Stimulated activated CD8-positive, alpha-beta memory T cell treated with anti-CD3 and anti-CD28 coated beads, Interleukin-15, amount 100 ng/mL, for 24 hours (primary cell): ENCODE data around the gene CT47A1.
"Not testable (repeated sequence)": the region's sequence is repeated elsewhere in the genome, so short reads cannot be mapped to it uniquely, and the experiment has no call there.

ENCODE experiments used
- DNase-seq: peaks from one replicate; pipeline ENCODE4 v3.0.0-alpha.2; 2020; ENCODE audit warnings: low read depth

Gene CT47A1

GRCh38 chrX:120985660-120986059 lies at the start of gene CT47A1:
CT47A1 (minus strand) TSS chrX:120985760; CDS start chrX:120985529, 231 bp downstream.
- not testable (repeated sequence) for DNase-seq

GRCh38 chrX:121032531-121032930 lies 47.0 kb upstream of the CT47A1 start:
- no peak for DNase-seq

- no peak for DNase-seq
Measured at GRCh38 chrX:121030083-121030482, 44.5 kb upstream of the CT47A1 start.

GRCh38 chrX:121028419-121028818 lies 42.9 kb upstream of the CT47A1 start:
- no peak for DNase-seq

- DNase-seq, result no peak
Measured at GRCh38 chrX:121014826-121015225, 29.3 kb upstream of the CT47A1 start.

GRCh38 chrX:121013897-121014455 lies 28.4 kb upstream of the CT47A1 start:
- no peak for DNase-seq

- DNase-seq, result no peak
Measured at GRCh38 chrX:121011254-121011653, 25.7 kb upstream of the CT47A1 start.

GRCh38 chrX:121010218-121010617 lies 24.7 kb upstream of the CT47A1 start:
- DNase-seq, result no peak

GRCh38 chrX:121009764-121010163 lies 24.2 kb upstream of the CT47A1 start:
- DNase-seq, result no peak

- no peak for DNase-seq
Measured at GRCh38 chrX:121008920-121009319, 23.4 kb upstream of the CT47A1 start.

- DNase-seq, result no peak
Measured at GRCh38 chrX:121000589-121000988, 15.0 kb upstream of the CT47A1 start.

GRCh38 chrX:120999413-120999812 lies 13.9 kb upstream of the CT47A1 start:
- no peak for DNase-seq

GRCh38 chrX:120956500-120956899 lies 29.1 kb downstream of the CT47A1 start, which contains the start of gene CT47A7:
CT47A7 (minus strand) TSS chrX:120956600; CDS start chrX:120956345, 255 bp downstream.
- DNase-seq, result not testable (repeated sequence)
